GM18502 (cell line): Measurements from ENCODE around the gene UROC1.

Experiments used
- ATAC-seq: cut with Tn5 transposase; IDR thresholded peaks from one replicate; pipeline ENCODE4 v1.9.1; 2021; ENCODE audit warnings: mild to moderate bottlenecking; ENCODE audit not compliant: unreplicated experiment, poor library complexity

UROC1 gene

GRCh38 chr3:126548556-126549466 is 31.2 kb upstream of the UROC1 start:
- ATAC-seq: no peak

- no peak for ATAC-seq
Observed at GRCh38 chr3:126547721-126548120, 30.1 kb upstream of the UROC1 start.

GRCh38 chr3:126546549-126547239 is 29.1 kb upstream of the UROC1 start:
- no peak for ATAC-seq

GRCh38 chr3:126546013-126546412 is 28.4 kb upstream of the UROC1 start:
- no peak for ATAC-seq

GRCh38 chr3:126545544-126545943 is 28.0 kb upstream of the UROC1 start:
- ATAC-seq: no peak

- ATAC-seq: no peak
Observed at GRCh38 chr3:126544596-126545281, 27.2 kb upstream of the UROC1 start.

GRCh38 chr3:126543457-126544061 is 26.0 kb upstream of the UROC1 start:
- ATAC-seq: no peak

- no peak for ATAC-seq
Observed at GRCh38 chr3:126542340-126543241, 25.0 kb upstream of the UROC1 start.

GRCh38 chr3:126541628-126542339 is 24.2 kb upstream of the UROC1 start:
- no peak for ATAC-seq

- no peak for ATAC-seq
Observed at GRCh38 chr3:126540951-126541627, 23.5 kb upstream of the UROC1 start.

GRCh38 chr3:126540342-126540849 is 22.8 kb upstream of the UROC1 start:
- no peak for ATAC-seq

GRCh38 chr3:126539558-126540250 is 22.1 kb upstream of the UROC1 start:
- no peak for ATAC-seq

GRCh38 chr3:126538966-126539365 is 21.4 kb upstream of the UROC1 start:
- ATAC-seq: no peak

GRCh38 chr3:126538316-126538715 is 20.7 kb upstream of the UROC1 start:
- no peak for ATAC-seq

- ATAC-seq: no peak
Observed at GRCh38 chr3:126537730-126538281, 20.2 kb upstream of the UROC1 start.

- ATAC-seq: no peak
Observed at GRCh38 chr3:126537116-126537729, 19.6 kb upstream of the UROC1 start.

- ATAC-seq: no peak
Observed at GRCh38 chr3:126536126-126536525, 18.6 kb upstream of the UROC1 start.
